GM23248 (cell line): Measurements from ENCODE around the gene CPA1. TPM values are rescaled to one million over a fixed set of nuclear protein-coding genes. Genes with fewer than 3 reads are reported as not detected.

Experiments used
- DNase-seq: peaks from one replicate; pipeline ENCODE4 v3.0.0-alpha.2; 2015
- H2AFZ ChIP-seq: fragments of 200-600 bp; sonication (generic); 2 replicates; pipeline ENCODE4 v1.6.1; 2016; ENCODE audit warnings: antibody characterized with exemption
- H3F3A ChIP-seq: fragments of 200-600 bp; sonication (generic); 2 replicates; pipeline ENCODE4 v1.6.1; 2016; ENCODE audit warnings: mild to moderate bottlenecking, antibody characterized with exemption, mixed run types; ENCODE audit not compliant: insufficient read depth
- H3K27ac ChIP-seq: fragments of 200-600 bp; sonication (generic); 2 replicates; pipeline ENCODE4 v1.5.1; 2016; ENCODE audit warnings: mild to moderate bottlenecking
- H3K27me3 ChIP-seq: fragments of 200-600 bp; sonication (generic); replicated peaks from 2 replicates; pipeline ENCODE4 v1.6.1; 2016; ENCODE audit warnings: mild to moderate bottlenecking; ENCODE audit not compliant: insufficient read depth
- H3K36me3 ChIP-seq: fragments of 200-600 bp; sonication (generic); 2 replicates; pipeline ENCODE4 v1.6.1; 2016; ENCODE audit warnings: low read depth, mild to moderate bottlenecking
- H3K4me1 ChIP-seq: fragments of 200-600 bp; sonication (generic); 2 replicates; pipeline ENCODE4 v1.6.1; 2016; ENCODE audit warnings: mild to moderate bottlenecking; ENCODE audit not compliant: insufficient read depth
- H3K4me2 ChIP-seq: fragments of 200-600 bp; sonication (generic); one replicate; pipeline ENCODE4 v1.6.1; 2016; ENCODE audit warnings: mild to moderate bottlenecking; ENCODE audit not compliant: unreplicated experiment
- H3K4me3 ChIP-seq: fragments of 200-600 bp; sonication (generic); 2 replicates; pipeline ENCODE4 v1.5.1; 2016; ENCODE audit warnings: mild to moderate bottlenecking
- H3K79me2 ChIP-seq: fragments of 200-600 bp; sonication (generic); 2 replicates; pipeline ENCODE4 v1.6.1; 2016; ENCODE audit warnings: mild to moderate bottlenecking; ENCODE audit not compliant: insufficient read depth
- H3K9ac ChIP-seq: fragments of 200-600 bp; sonication (generic); 2 replicates; pipeline ENCODE4 v1.6.1; 2016; ENCODE audit warnings: mild to moderate bottlenecking
- H3K9me2 ChIP-seq: fragments of 200-600 bp; sonication (generic); 2 replicates; pipeline ENCODE4 v1.6.1; 2016; ENCODE audit warnings: mixed run types, mild to moderate bottlenecking, moderate library complexity; ENCODE audit not compliant: insufficient read depth
- H3K9me3 ChIP-seq: fragments of 200-600 bp; sonication (generic); one replicate; pipeline ENCODE4 v1.6.1; 2017; ENCODE audit warnings: low read depth
- H4K20me1 ChIP-seq: fragments of 200-600 bp; sonication (generic); 2 replicates; pipeline ENCODE4 v1.6.0; 2016; ENCODE audit not compliant: insufficient read depth
- EZH2 ChIP-seq: fragments of 200-600 bp; sonication (generic); IDR thresholded peaks from 2 replicates; pipeline ENCODE4 v1.6.1; 2018; ENCODE audit warnings: antibody characterized with exemption, mild to moderate bottlenecking; ENCODE audit not compliant: insufficient read depth, poor library complexity, severe bottlenecking
- EZH2phosphoT487 ChIP-seq: fragments of 200-600 bp; sonication (generic); IDR thresholded peaks from 2 replicates; pipeline ENCODE4 v1.6.1; 2018; ENCODE audit warnings: antibody characterized with exemption, moderate library complexity, mild to moderate bottlenecking, low read depth; ENCODE audit not compliant: insufficient read depth
- WGBS, 2 experiments: methylation state at CpG; one replicate each; pipeline ENCODE4 v1.1.6; 2015 to 2017; ENCODE audit warnings: low lambda C conversion rate in 2 of 2, low coverage in 1 of 2; ENCODE audit errors: missing lambda C conversion rate in 2 of 2; 5-methylcytosine and 5-hydroxymethylcytosine counted together
- in situ Hi-C: fragments of 300-500 bp; cut with MboI; formaldehyde crosslinking; loops from 2 replicates; pipeline ENCODE4 v1.15.0; 2020
- polyA plus RNA-seq: library from polyadenylated mRNA; unstranded; fragments of >200 nt; fragmentation: Nextera tagmentation; extraction: Ambion mirVana; gene quantifications from 2 replicates; pipeline ENCODE4 v1.2.1, GENCODE V29; 2016
- total RNA-seq: library from RNA; depleted of rRNA; stranded (reverse); fragments of >200 nt; shearing (Covaris generic); gene quantifications from 2 replicates; pipeline ENCODE4 v1.2.3, GENCODE V29; 2014

CPA1 gene
- total and polyA plus RNA-seq, 2 experiments from 2014 or later = not detected

GRCh38 chr7:130362251-130362816, 18.0 kb upstream of the CPA1 start:
- no peak overlapping the region for H3K4me2 ChIP-seq
- no peak for DNase-seq
- H3K27ac ChIP-seq = no peak overlapping the region
- H3K4me3 ChIP-seq = no peak overlapping the region
- peaks cover 30% of the 10 kb centered on the region; the same call in 1 of the 2 replicates for H3F3A ChIP-seq
- peaks cover 48% of the 10 kb centered on the region for H3K4me1 ChIP-seq
- in situ Hi-C loops = no loop called here
- H3K9me3 ChIP-seq = no peaks in the 10 kb centered on the region
- WGBS, 2 experiments = 91 to 92% methylated on average over 10 of the region's 10 CpGs
- no peaks in the 10 kb centered on the region for H3K9me2 ChIP-seq
- H3K36me3 ChIP-seq = no peaks in the 10 kb centered on the region
- no peaks in the 10 kb centered on the region for H4K20me1 ChIP-seq
- no peak for TF ChIP-seq EZH2phosphoT487
- TF ChIP-seq EZH2 = no peak
- no peaks in the 10 kb centered on the region for H3K79me2 ChIP-seq
- H3K9ac ChIP-seq = no peak overlapping the region
- no peak overlapping the region for H2AFZ ChIP-seq
- no peaks in the 10 kb centered on the region for H3K27me3 ChIP-seq

- peaks cover 23% of the 10 kb centered on the region; the same call in 1 of the 2 replicates for H3F3A ChIP-seq
- TF ChIP-seq EZH2phosphoT487 (no peak), EZH2 (no peak)
- no peaks in the 10 kb centered on the region for H3K27me3 ChIP-seq
- peak; percentile 99 for DNase-seq
- H2AFZ ChIP-seq = no peak overlapping the region
- peak overlapping the region; percentile 19 for H3K4me2 ChIP-seq
- peak overlapping the region; percentile 63 for H3K27ac ChIP-seq
- no peaks in the 10 kb centered on the region for H3K79me2 ChIP-seq
- H3K4me1 ChIP-seq = peaks cover 45% of the 10 kb centered on the region
- in situ Hi-C loops = no loop called here
- WGBS, 2 experiments = 46 to 63% methylated on average over 6 to 8 of the region's 8 CpGs
- 0 out of 2 replicates have a peak overlapping the region, but pooled peaks have one; percentile 39 for H3K9ac ChIP-seq
- no peaks in the 10 kb centered on the region for H4K20me1 ChIP-seq
- H3K9me3 ChIP-seq = no peaks in the 10 kb centered on the region
- H3K4me3 ChIP-seq = no peak overlapping the region
- no peaks in the 10 kb centered on the region for H3K9me2 ChIP-seq
- no peaks in the 10 kb centered on the region for H3K36me3 ChIP-seq
Measured at GRCh38 chr7:130363026-130363847, 17.1 kb upstream of the CPA1 start.

GRCh38 chr7:130364451-130364850, 15.8 kb upstream of the CPA1 start:
- H3K9ac ChIP-seq = no peak overlapping the region
- H3K36me3 ChIP-seq = no peaks in the 10 kb centered on the region
- no peaks in the 10 kb centered on the region for H3K79me2 ChIP-seq
- H3K9me2 ChIP-seq = no peaks in the 10 kb centered on the region
- in situ Hi-C loops = no loop called here
- no peaks in the 10 kb centered on the region for H3K27me3 ChIP-seq
- H2AFZ ChIP-seq = no peak overlapping the region
- no peaks in the 10 kb centered on the region for H4K20me1 ChIP-seq
- peaks cover 53% of the 10 kb centered on the region for H3K4me1 ChIP-seq
- H3K9me3 ChIP-seq = no peaks in the 10 kb centered on the region
- 84 to 90% methylated on average over 4 of the region's 4 CpGs for WGBS, 2 experiments
- DNase-seq = no peak
- H3F3A ChIP-seq = peaks cover 22% of the 10 kb centered on the region; the same call in 1 of the 2 replicates
- no peak overlapping the region for H3K4me3 ChIP-seq
- no peak for TF ChIP-seq EZH2
- no peak for TF ChIP-seq EZH2phosphoT487
- H3K27ac ChIP-seq = peak overlapping the region; percentile 63; the same call in 1 of the 2 replicates
- H3K4me2 ChIP-seq = peak overlapping the region; percentile 3

GRCh38 chr7:130365088-130365487, 15.2 kb upstream of the CPA1 start:
- H3K36me3 ChIP-seq = no peaks in the 10 kb centered on the region
- WGBS, 2 experiments = 89 to 100% methylated on average over 2 of the region's 2 CpGs
- H3K9me3 ChIP-seq = no peaks in the 10 kb centered on the region
- H3K4me3 ChIP-seq = no peak overlapping the region
- in situ Hi-C loops = no loop called here
- H4K20me1 ChIP-seq = no peaks in the 10 kb centered on the region
- H3K9ac ChIP-seq = no peak overlapping the region
- DNase-seq = no peak
- H3K4me2 ChIP-seq = no peak overlapping the region
- no peaks in the 10 kb centered on the region for H3K27me3 ChIP-seq
- peaks cover 59% of the 10 kb centered on the region for H3K4me1 ChIP-seq
- H3K27ac ChIP-seq = no peak overlapping the region
- no peaks in the 10 kb centered on the region for H3K79me2 ChIP-seq
- no peaks in the 10 kb centered on the region for H3K9me2 ChIP-seq
- TF ChIP-seq EZH2 (no peak), EZH2phosphoT487 (no peak)
- peaks cover 29% of the 10 kb centered on the region; the same call in 1 of the 2 replicates for H3F3A ChIP-seq
- H2AFZ ChIP-seq = no peak overlapping the region
